ENCODE measurements around the gene PDZRN3. TPM values are rescaled to one million over a fixed set of nuclear protein-coding genes. Genes with fewer than 3 reads are reported as not detected.

PDZRN3 gene
- total and polyA plus RNA-seq, 2 donors from 2014 or later, result 9.5 to 13.2 TPM

DNA sequence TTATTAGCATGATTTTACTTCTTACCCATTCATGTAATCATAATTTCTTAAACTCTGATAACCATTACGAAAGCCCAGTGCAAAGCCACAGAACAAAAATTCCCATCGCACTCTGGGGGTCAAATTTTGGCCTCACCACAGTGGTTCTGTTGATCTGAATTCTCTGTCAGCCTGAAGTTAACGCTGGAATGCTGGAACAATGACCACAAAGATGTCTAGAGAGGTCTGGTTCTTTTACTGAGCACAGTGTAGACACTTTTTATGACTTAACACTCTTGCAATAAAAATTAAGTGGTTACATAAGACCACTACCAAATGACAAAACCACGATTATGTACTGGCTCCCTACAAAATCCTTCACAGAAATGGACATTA, 94.7 kb downstream of the PDZRN3 start:
- no peak overlapping the region for H3K9ac ChIP-seq (ENCODE audit: low read length in 3 of 3)
- intact Hi-C loops (cut with DNase I), result no loop called here
- DNase-seq, result no peak
- H3K9me3 ChIP-seq (ENCODE audit: control insufficient read depth in 2 of 3, insufficient read depth in 1 of 3, low read length in 3 of 3), result no peaks in the 10 kb centered on the region
- H3K4me3 ChIP-seq (ENCODE audit: low read length in 3 of 3), result no peak overlapping the region
- no peaks in the 10 kb centered on the region for H3K36me3 ChIP-seq (ENCODE audit: control insufficient read depth in 2 of 3, insufficient read depth in 3 of 3, low read length in 3 of 3)
- no peaks in the 10 kb centered on the region for H3K4me1 ChIP-seq (ENCODE audit: control insufficient read depth in 2 of 3, insufficient read depth in 2 of 3, low read depth in 1 of 3, low read length in 3 of 3)
- no peak for TF ChIP-seq CTCF (IDR thresholded peaks at IDR 0.05; ENCODE audit: borderline replicate concordance, extremely low read depth, insufficient read depth)
- H3K27ac ChIP-seq (ENCODE audit: low read depth in 2 of 2, low read length in 2 of 2), result no peak overlapping the region
- no peaks in the 10 kb centered on the region for H3K27me3 ChIP-seq (ENCODE audit: control insufficient read depth, insufficient read depth, low read length)
- no peak for FAIRE-seq

- no peaks in the 10 kb centered on the region for H3K36me3 ChIP-seq (ENCODE audit: control insufficient read depth in 2 of 3, insufficient read depth in 3 of 3, low read length in 3 of 3)
- DNase-seq (peak in 2 of 5 donors; percentile 31 to 51), FAIRE-seq (no peak)
- no peak overlapping the region for H3K27ac ChIP-seq (ENCODE audit: low read depth in 2 of 2, low read length in 2 of 2)
- H3K27me3 ChIP-seq (ENCODE audit: control insufficient read depth, insufficient read depth, low read length), result no peaks in the 10 kb centered on the region
- no peak for TF ChIP-seq CTCF (IDR thresholded peaks at IDR 0.05; ENCODE audit: borderline replicate concordance, extremely low read depth, insufficient read depth)
- no peaks in the 10 kb centered on the region for H3K9me3 ChIP-seq (ENCODE audit: control insufficient read depth in 2 of 3, insufficient read depth in 1 of 3, low read length in 3 of 3)
- no peak overlapping the region for H3K9ac ChIP-seq (ENCODE audit: low read length in 3 of 3)
- intact Hi-C loops (cut with DNase I), result no loop called here
- H3K4me3 ChIP-seq (ENCODE audit: low read length in 3 of 3), result no peak overlapping the region
- H3K4me1 ChIP-seq (ENCODE audit: control insufficient read depth in 2 of 3, insufficient read depth in 2 of 3, low read depth in 1 of 3, low read length in 3 of 3), result peaks cover 0 to 2% (median 0%) of the 10 kb centered on the region in 3 donors
Observed at GRCh38 chr3:73529308-73530021, 95.3 kb downstream of the PDZRN3 start.

- FAIRE-seq (no peak), DNase-seq (no peak)
- Histone ChIP-seq H3K27me3 (ENCODE audit: control insufficient read depth, insufficient read depth, low read length) (no peaks in the 10 kb centered on the region), H3K4me1 (ENCODE audit: control insufficient read depth in 2 of 3, insufficient read depth in 2 of 3, low read depth in 1 of 3, low read length in 3 of 3) (peaks cover 0 to 6% (median 0%) of the 10 kb centered on the region in 3 donors), H3K9ac (ENCODE audit: low read length in 3 of 3) (no peak overlapping the region), H3K27ac (ENCODE audit: low read depth in 2 of 2, low read length in 2 of 2) (no peak overlapping the region), H3K36me3 (ENCODE audit: control insufficient read depth in 2 of 3, insufficient read depth in 3 of 3, low read length in 3 of 3) (no peaks in the 10 kb centered on the region), H3K9me3 (ENCODE audit: control insufficient read depth in 2 of 3, insufficient read depth in 1 of 3, low read length in 3 of 3) (no peaks in the 10 kb centered on the region), H3K4me3 (ENCODE audit: low read length in 3 of 3) (no peak overlapping the region)
- intact Hi-C loops (cut with DNase I), result no loop called here
- no peak for TF ChIP-seq CTCF (IDR thresholded peaks at IDR 0.05; ENCODE audit: borderline replicate concordance, extremely low read depth, insufficient read depth)
Observed at GRCh38 chr3:73525591-73525990, 99.2 kb downstream of the PDZRN3 start.
